ENCODE measurements around the gene USP10. TPM values are rescaled to one million over a fixed set of nuclear protein-coding genes. Genes with fewer than 3 reads are reported as not detected.
"Not testable (repeated sequence)": the region's sequence is repeated elsewhere in the genome, so short reads cannot be mapped to it uniquely, and the experiment has no call there.

The USP10 gene
- total RNA-seq, 2 experiments from 2014 or later = 86.5 to 99.0 TPM

- Mint-ChIP-seq H3K27me3 (peaks cover 13% of the 10 kb centered on the region), H3K4me3 (no peak overlapping the region), H3K36me3 (ENCODE audit: low read depth) (no peaks in the 10 kb centered on the region), H3K9me3 (peaks cover 4% of the 10 kb centered on the region), H3K4me1 (peaks cover 14% of the 10 kb centered on the region), H3K27ac (no peak overlapping the region)
- POLR2A ChIA-PET = no interaction called here
- no peak for DNase-seq
- CTCF ChIA-PET = interaction anchor here (0.5 to 1.6 kb wide), 6 partner anchors 11 to 143 kb away, joined by 3 to 5 read pairs (median 3); no protein-coding TSS in a partner anchor
Measured at GRCh38 chr16:84690088-84690819, 9.5 kb upstream of the USP10 start.

DNA sequence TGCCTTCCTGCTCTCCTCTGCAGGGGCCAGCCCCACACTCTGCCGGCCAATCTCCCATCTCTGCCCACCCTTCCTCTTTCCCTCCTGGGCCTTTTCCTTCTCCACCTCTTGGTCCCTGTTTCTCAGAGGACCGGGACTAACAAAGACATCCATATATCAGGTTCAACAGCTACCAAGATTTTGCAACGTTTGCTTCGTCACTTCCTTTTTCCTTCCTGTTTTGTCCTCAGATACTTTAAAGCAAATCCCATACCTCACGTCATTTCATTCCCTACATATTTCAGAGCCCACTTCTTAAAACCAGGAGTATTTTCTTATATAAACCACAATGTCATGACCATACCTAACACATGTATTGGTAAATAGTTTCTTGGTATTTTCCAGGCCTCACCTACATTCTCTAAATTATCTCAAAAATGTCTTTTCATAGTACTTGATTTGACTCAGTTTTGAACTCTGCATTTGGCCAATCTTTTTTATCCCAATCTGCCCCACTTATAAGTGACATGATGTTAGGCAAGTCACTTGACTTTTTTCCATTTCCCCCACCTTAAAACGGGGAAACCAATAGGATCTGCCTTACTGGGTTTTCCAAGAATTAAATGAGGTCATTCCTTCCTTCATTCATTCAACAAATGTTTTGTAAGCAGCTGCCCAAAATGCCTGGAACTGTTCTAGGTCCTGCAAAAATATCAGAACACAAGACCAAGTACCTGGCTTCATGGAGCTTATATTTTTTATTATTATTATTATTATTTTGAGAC is 7.2 kb upstream of the USP10 start:
- H3K27ac Mint-ChIP-seq = no peak overlapping the region
- peaks cover 3% of the 10 kb centered on the region for H3K9me3 Mint-ChIP-seq
- ChIA-PET CTCF (interaction anchor here (0.8 to 3.8 kb wide), 4 partner anchors 27 to 92 kb away, joined by 3 to 9 read pairs (median 5); no protein-coding TSS in a partner anchor), POLR2A (no interaction called here)
- H3K27me3 Mint-ChIP-seq = peaks cover 13% of the 10 kb centered on the region
- H3K4me1 Mint-ChIP-seq = peaks cover 9% of the 10 kb centered on the region
- DNase-seq = no peak
- no peaks in the 10 kb centered on the region for H3K36me3 Mint-ChIP-seq (ENCODE audit: low read depth)
- no peak overlapping the region for H3K4me3 Mint-ChIP-seq

GRCh38 chr16:84693869-84694268 is 5.9 kb upstream of the USP10 start:
- H3K36me3 Mint-ChIP-seq (ENCODE audit: low read depth); POLR2A ChIA-PET; H3K4me3 Mint-ChIP-seq; DNase-seq; H3K27ac Mint-ChIP-seq; H3K9me3 Mint-ChIP-seq: not testable (repeated sequence)
- Mint-ChIP-seq H3K27me3 (peaks cover 10% of the 10 kb centered on the region), H3K4me1 (peaks cover 11% of the 10 kb centered on the region)
- CTCF ChIA-PET = interaction anchor here (0.6 to 3.8 kb wide), 4 partner anchors 22 to 45 kb away, joined by 3 to 10 read pairs (median 8); no protein-coding TSS in a partner anchor

DNA sequence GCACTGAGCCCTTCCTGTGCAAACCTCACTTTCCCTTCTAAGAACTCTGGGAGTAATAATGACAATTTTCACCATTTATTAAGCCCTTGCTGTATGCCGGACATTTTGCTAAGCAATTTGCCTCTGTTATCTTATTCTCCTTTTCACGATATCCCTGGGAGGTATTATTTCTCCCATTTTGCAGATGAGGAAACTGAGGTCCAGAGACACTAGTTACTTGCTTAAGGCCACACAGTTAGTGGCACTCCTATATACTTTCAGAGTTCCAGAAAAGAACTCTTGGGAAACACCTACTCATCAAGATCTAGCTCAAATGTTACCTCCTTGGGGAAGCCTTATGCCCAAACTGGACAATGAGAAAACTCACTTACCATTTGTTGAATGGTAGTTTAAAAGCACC is 4.8 kb upstream of the USP10 start:
- no peak overlapping the region for H3K4me3 Mint-ChIP-seq
- H3K36me3 Mint-ChIP-seq (ENCODE audit: low read depth) = no peaks in the 10 kb centered on the region
- no peak overlapping the region for H3K27ac Mint-ChIP-seq
- no peaks in the 10 kb centered on the region for H3K9me3 Mint-ChIP-seq
- H3K27me3 Mint-ChIP-seq = peaks cover 3% of the 10 kb centered on the region
- POLR2A ChIA-PET = no interaction called here
- DNase-seq = no peak
- CTCF ChIA-PET = interaction anchor here (1.8 to 3.8 kb wide), 3 partner anchors 10 to 25 kb away, joined by 5 to 10 read pairs (median 9); no protein-coding TSS in a partner anchor
- H3K4me1 Mint-ChIP-seq = peaks cover 16% of the 10 kb centered on the region

DNA sequence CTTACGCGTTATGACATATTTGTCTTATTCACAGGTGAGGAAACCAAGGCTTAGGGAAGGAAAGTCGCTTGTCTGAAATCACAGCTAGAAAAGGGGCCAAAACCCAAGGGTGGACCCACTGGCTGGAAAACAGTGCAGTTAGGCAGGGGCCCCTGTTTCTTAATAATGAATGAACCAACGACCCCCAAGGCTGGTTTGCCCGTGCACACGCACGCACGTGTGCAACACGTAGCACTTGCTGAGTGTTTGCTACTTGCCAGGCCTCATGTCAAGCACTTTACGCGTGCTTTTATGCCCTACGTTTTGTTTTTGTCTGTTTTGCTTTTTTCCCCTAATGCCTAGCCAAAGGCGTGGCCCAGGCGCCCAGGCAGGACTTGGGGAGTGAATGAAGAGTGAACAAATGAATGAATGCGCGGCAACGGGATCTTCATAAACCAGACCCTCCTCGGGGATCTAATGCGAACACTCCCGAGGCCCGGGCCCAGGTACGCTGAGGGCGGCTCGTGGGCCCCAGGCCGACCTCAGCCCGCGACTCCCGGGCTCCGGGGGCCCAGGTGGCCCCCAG is 571 bp upstream of the USP10 start:
- Mint-ChIP-seq H3K9me3 (no peaks in the 10 kb centered on the region), H3K27me3 (no peaks in the 10 kb centered on the region), H3K27ac (peak overlapping the region; percentile 57), H3K36me3 (ENCODE audit: low read depth) (peaks cover 1% of the 10 kb centered on the region), H3K4me3 (peak overlapping the region; percentile 76), H3K4me1 (peaks cover 36% of the 10 kb centered on the region)
- POLR2A ChIA-PET = no interaction called here
- DNase-seq = no peak
- CTCF ChIA-PET = interaction anchor here (1.4 to 1.6 kb wide), 2 partner anchors 35 to 39 kb away, joined by 3 to 5 read pairs; no protein-coding TSS in a partner anchor

GRCh38 chr16:84700446-84701300 is 873 bp downstream of the USP10 start:
- DNase-seq = peak; percentile 66
- POLR2A ChIA-PET = no interaction called here
- H3K27ac Mint-ChIP-seq = peak overlapping the region; percentile 95

GRCh38 chr16:84703681-84704080 is 3.9 kb downstream of the USP10 start:
- no peak for DNase-seq
- CTCF ChIA-PET = interaction anchor here (0.6 to 1.1 kb wide), 4 partner anchors 10 to 31 kb away, joined by 3 to 4 read pairs (median 3); no protein-coding TSS in a partner anchor
- Mint-ChIP-seq H3K36me3 (ENCODE audit: low read depth) (peaks cover 4% of the 10 kb centered on the region), H3K9me3 (no peaks in the 10 kb centered on the region), H3K27me3 (no peaks in the 10 kb centered on the region), H3K27ac (no peak overlapping the region), H3K4me1 (peaks cover 51% of the 10 kb centered on the region), H3K4me3 (no peak overlapping the region)
- POLR2A ChIA-PET = no interaction called here

More at GRCh38 chr16:84700446-84701300, 873 bp downstream of the USP10 start:
- Mint-ChIP-seq H3K27me3 (no peaks in the 10 kb centered on the region), H3K4me3 (peak overlapping the region; percentile 93), H3K4me1 (peaks cover 46% of the 10 kb centered on the region), H3K9me3 (no peaks in the 10 kb centered on the region), H3K36me3 (ENCODE audit: low read depth) (peaks cover 4% of the 10 kb centered on the region)
- CTCF ChIA-PET = interaction anchor here (0.7 to 1.8 kb wide), 8 partner anchors 9 to 514 kb away, joined by 3 to 4 read pairs (median 4); partner anchors contain the start of gene TAF1C

- H3K9me3 Mint-ChIP-seq = no peaks in the 10 kb centered on the region
- ChIA-PET POLR2A (no interaction called here), CTCF (interaction anchor here (0.9 kb wide), 1 partner anchor 22 kb away, joined by 3 read pairs; no protein-coding TSS in a partner anchor)
- no peak overlapping the region for H3K27ac Mint-ChIP-seq
- no peak overlapping the region for H3K4me3 Mint-ChIP-seq
- no peaks in the 10 kb centered on the region for H3K27me3 Mint-ChIP-seq
- no peak for DNase-seq
- H3K36me3 Mint-ChIP-seq (ENCODE audit: low read depth) = peaks cover 4% of the 10 kb centered on the region
- peaks cover 50% of the 10 kb centered on the region for H3K4me1 Mint-ChIP-seq
Measured at GRCh38 chr16:84704253-84704652, 4.5 kb downstream of the USP10 start.

DNA sequence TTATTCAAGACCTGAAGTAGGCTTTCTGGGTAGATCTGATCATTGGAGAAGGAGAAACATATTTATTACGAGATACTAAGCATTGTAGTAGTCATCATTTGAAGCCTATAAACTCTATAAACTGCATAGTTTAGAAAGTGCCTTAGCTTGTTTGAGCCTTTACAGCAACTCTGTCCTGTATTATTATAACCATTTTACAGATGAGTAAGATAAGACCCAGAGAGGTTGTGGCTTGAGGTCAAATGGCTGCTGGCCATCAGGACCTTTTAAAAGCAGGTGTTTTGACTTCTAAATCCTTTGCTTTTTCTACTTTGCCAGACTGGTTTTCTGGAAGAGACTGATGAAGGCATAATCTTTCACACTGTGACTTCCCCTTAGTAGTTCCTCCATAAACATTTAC is 7.1 kb downstream of the USP10 start:
- Mint-ChIP-seq H3K27ac (no peak overlapping the region), H3K4me1 (peaks cover 47% of the 10 kb centered on the region), H3K4me3 (no peak overlapping the region), H3K9me3 (no peaks in the 10 kb centered on the region), H3K36me3 (ENCODE audit: low read depth) (peaks cover 7% of the 10 kb centered on the region), H3K27me3 (no peaks in the 10 kb centered on the region)
- CTCF ChIA-PET = no interaction called here
- DNase-seq = no peak
- POLR2A ChIA-PET = no interaction called here

DNA sequence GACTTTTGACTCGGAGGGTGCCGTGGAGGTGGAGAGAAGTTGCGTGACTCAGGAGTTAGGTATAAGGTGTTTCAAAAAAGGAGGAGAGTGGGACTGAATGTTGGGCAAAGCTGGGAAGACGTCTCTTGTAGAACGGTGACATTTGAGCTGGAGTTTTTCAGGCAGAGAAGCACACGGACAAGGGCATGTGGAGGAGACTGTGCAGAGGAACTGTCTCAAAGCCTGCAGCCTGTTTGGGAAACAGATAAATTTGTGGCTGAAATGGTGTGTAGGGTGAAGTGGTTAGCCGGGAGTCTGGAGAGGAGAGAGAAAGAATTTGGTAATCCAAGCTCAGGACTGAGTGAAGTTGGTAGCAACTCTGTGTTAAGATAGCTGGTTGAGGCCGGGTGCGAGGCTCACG is 9.8 kb downstream of the USP10 start:
- Mint-ChIP-seq H3K9me3 (no peaks in the 10 kb centered on the region), H3K36me3 (ENCODE audit: low read depth) (peaks cover 6% of the 10 kb centered on the region), H3K4me1 (peaks cover 43% of the 10 kb centered on the region), H3K27me3 (no peaks in the 10 kb centered on the region), H3K4me3 (no peak overlapping the region), H3K27ac (no peak overlapping the region)
- ChIA-PET POLR2A (no interaction called here), CTCF (interaction anchor here (0.6 to 1.7 kb wide), 3 partner anchors 9 to 16 kb away, joined by 3 to 10 read pairs (median 3); no protein-coding TSS in a partner anchor)
- DNase-seq = no peak

DNA sequence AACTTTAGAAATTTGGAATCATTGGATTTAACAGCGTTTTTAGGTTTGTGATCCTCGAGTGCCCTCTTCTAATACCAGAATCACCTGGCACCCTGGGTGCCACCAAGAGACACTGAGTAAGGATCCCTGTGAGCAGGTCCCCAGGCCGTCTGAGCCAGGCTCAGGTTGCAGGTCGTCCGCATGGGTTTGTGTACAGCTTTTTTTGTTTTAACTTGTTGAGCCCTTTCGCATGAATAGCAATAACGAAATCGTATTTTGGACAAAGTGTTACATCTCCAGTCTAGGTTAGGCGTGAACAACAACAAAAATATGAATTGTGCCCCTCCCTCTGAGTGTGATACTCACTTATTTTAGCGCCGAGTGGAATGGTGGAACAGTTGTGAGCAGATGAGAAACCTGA is 10.9 kb downstream of the USP10 start:
- Mint-ChIP-seq H3K27ac (no peak overlapping the region), H3K36me3 (ENCODE audit: low read depth) (peaks cover 3% of the 10 kb centered on the region), H3K4me1 (peaks cover 38% of the 10 kb centered on the region), H3K4me3 (no peak overlapping the region), H3K9me3 (no peaks in the 10 kb centered on the region), H3K27me3 (no peaks in the 10 kb centered on the region)
- ChIA-PET POLR2A (no interaction called here), CTCF (interaction anchor here (0.6 to 1.7 kb wide), 4 partner anchors 10 to 203 kb away, joined by 3 to 10 read pairs (median 4); no protein-coding TSS in a partner anchor)
- DNase-seq = no peak

GRCh38 chr16:84712138-84712671 is 12.4 kb downstream of the USP10 start:
- DNase-seq = no peak
- ChIA-PET POLR2A (no interaction called here), CTCF (interaction anchor here (0.6 to 1.5 kb wide), 5 partner anchors 11 to 541 kb away, joined by 3 to 4 read pairs (median 3); no protein-coding TSS in a partner anchor)
- peaks cover 5% of the 10 kb centered on the region for H3K36me3 Mint-ChIP-seq (ENCODE audit: low read depth)
- H3K27ac Mint-ChIP-seq = peak overlapping the region; percentile 44
- no peaks in the 10 kb centered on the region for H3K27me3 Mint-ChIP-seq
- H3K9me3 Mint-ChIP-seq = no peaks in the 10 kb centered on the region
- H3K4me1 Mint-ChIP-seq = peaks cover 44% of the 10 kb centered on the region
- H3K4me3 Mint-ChIP-seq = no peak overlapping the region
